Suprapubic skin (tissue), 4 donors: ENCODE measurements around the gene TBPL1.

ENCODE experiments used
- EP300 ChIP-seq: sonication (generic); formaldehyde crosslinking; IDR thresholded peaks from one replicate; pipeline ENCODE4 v1.6.1; 2017; ENCODE audit warnings: antibody characterized with exemption
- POLR2A ChIP-seq, 2 donors: fragments of 450-650 bp; IDR thresholded peaks; one replicate each; pipeline ENCODE4 v1.6.1; 2017; ENCODE audit warnings: antibody characterized with exemption in 2 of 2, mild to moderate bottlenecking in 2 of 2, moderate library complexity in 2 of 2
- POLR2AphosphoS5 ChIP-seq, 3 donors: sonication (generic); formaldehyde crosslinking; IDR thresholded peaks; one replicate each; pipeline ENCODE4 v1.6.1; 2017; ENCODE audit warnings: antibody characterized with exemption in 3 of 3
- TF ChIP-seq, protein P1 (sequence below), 2 donors: fragments of 200-600 bp in 1 of 2; fragments of 450-650 bp in 1 of 2; sonication (generic) in 1 of 2; IDR thresholded peaks; one replicate each; pipeline ENCODE4 v1.5.1; 2016 to 2019; ENCODE audit warnings: antibody characterized with exemption in 2 of 2, mild to moderate bottlenecking in 1 of 2, moderate library complexity in 1 of 2

DNA sequence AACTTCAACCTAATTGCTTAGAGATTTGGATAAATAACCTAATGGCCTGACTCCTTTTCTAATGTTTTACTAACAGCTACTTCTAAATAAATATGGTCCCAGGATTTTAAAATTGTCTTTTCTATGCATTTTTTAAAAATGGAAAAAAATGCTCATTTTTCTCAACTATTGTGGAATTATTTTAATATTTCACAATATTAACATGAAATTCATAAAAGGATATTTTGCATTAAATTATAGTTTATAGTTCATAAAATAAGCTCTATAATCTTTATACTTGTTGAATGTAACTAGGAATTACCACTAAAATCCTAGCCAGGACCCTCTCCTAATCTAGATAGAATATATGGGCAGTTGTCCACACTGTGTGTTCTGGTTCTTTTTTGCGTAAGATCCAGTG, 37.3 kb downstream of the TBPL1 start:
- TF ChIP-seq, protein P1, sequence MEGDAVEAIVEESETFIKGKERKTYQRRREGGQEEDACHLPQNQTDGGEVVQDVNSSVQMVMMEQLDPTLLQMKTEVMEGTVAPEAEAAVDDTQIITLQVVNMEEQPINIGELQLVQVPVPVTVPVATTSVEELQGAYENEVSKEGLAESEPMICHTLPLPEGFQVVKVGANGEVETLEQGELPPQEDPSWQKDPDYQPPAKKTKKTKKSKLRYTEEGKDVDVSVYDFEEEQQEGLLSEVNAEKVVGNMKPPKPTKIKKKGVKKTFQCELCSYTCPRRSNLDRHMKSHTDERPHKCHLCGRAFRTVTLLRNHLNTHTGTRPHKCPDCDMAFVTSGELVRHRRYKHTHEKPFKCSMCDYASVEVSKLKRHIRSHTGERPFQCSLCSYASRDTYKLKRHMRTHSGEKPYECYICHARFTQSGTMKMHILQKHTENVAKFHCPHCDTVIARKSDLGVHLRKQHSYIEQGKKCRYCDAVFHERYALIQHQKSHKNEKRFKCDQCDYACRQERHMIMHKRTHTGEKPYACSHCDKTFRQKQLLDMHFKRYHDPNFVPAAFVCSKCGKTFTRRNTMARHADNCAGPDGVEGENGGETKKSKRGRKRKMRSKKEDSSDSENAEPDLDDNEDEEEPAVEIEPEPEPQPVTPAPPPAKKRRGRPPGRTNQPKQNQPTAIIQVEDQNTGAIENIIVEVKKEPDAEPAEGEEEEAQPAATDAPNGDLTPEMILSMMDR (IDR thresholded peaks at IDR 0.05), result no peak
- TF ChIP-seq POLR2AphosphoS5 (IDR thresholded peaks at IDR 0.05) (no peak), POLR2A (IDR thresholded peaks at IDR 0.05) (no peak), EP300 (no peak)
